Epithelial cell of proximal tubule (primary cell): ENCODE measurements around the gene SUPT4H1. TPM values are rescaled to one million over a fixed set of nuclear protein-coding genes. Genes with fewer than 3 reads are reported as not detected.

Source experiments
- DNase-seq: peaks from one replicate; pipeline ENCODE4 v3.0.0-alpha.2; 2011; ENCODE audit warnings: low read depth
- H3K4me3 ChIP-seq: 2 replicates; pipeline ENCODE4 v1.5.1; 2011; ENCODE audit warnings: low read depth, mild to moderate bottlenecking, low read length
- total RNA-seq: library from RNA; depleted of rRNA; stranded (reverse); fragments of >200 nt; gene quantifications from 2 replicates; pipeline ENCODE4 v1.2.3, GENCODE V29; 2015
- TF ChIP-seq, protein P1 (sequence below): conservative IDR thresholded peaks from 2 replicates; pipeline ENCODE4 v1.5.1; 2012; ENCODE audit warnings: low read depth, mild to moderate bottlenecking, low read length

SUPT4H1 gene
- total RNA-seq, 1 donor from 2014 or later = 47.6 TPM

DNA sequence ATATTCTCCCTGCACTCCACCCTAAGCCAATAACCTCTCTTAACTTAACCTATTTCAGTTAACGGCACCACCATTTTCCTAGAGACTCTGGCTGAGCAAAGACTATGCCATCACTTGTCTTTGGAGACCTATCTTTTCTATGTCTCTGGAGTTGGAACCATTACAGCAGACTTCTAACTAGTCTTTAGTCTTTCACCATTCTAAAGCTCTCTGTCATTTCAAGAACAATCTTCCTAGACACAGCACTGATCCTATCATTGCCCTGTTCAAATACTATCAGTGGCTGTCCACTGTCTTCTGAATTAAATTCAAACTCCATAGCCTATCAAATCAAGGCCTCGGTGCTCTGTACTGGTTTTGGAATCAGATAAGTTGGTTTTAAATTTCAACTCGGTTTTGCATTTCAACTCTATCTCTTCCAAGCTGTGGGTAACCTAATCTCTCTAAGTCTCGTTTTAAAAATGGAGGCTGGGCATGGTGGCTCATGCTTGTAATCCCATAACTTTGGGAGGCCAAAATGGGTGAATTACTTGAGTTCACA lies 33.4 kb upstream of the SUPT4H1 start:
- DNase-seq = no peak
- TF ChIP-seq, protein P1, sequence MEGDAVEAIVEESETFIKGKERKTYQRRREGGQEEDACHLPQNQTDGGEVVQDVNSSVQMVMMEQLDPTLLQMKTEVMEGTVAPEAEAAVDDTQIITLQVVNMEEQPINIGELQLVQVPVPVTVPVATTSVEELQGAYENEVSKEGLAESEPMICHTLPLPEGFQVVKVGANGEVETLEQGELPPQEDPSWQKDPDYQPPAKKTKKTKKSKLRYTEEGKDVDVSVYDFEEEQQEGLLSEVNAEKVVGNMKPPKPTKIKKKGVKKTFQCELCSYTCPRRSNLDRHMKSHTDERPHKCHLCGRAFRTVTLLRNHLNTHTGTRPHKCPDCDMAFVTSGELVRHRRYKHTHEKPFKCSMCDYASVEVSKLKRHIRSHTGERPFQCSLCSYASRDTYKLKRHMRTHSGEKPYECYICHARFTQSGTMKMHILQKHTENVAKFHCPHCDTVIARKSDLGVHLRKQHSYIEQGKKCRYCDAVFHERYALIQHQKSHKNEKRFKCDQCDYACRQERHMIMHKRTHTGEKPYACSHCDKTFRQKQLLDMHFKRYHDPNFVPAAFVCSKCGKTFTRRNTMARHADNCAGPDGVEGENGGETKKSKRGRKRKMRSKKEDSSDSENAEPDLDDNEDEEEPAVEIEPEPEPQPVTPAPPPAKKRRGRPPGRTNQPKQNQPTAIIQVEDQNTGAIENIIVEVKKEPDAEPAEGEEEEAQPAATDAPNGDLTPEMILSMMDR = no peak
- no peak overlapping the region for H3K4me3 ChIP-seq

DNA sequence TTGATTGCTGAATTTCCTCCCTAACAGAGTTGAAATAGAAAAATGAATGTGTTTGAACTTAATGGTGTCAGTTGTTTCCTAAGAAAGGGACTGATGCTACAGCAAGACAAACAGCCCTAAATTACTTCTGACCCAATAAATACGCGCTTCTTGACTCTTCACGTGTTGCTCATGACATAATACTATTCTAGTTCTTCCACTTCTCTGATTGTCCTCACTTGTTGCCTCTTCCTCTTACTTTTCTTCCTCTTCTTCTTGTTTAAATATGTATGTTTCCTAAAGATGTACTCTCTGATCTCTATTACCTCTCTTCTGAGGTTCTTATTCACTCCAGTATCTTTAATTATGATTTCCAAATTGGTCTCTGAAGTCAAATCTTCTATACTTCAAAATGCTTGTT lies 32.9 kb upstream of the SUPT4H1 start:
- H3K4me3 ChIP-seq = no peak overlapping the region
- no peak for DNase-seq
- TF ChIP-seq, protein P1 = no peak

DNA sequence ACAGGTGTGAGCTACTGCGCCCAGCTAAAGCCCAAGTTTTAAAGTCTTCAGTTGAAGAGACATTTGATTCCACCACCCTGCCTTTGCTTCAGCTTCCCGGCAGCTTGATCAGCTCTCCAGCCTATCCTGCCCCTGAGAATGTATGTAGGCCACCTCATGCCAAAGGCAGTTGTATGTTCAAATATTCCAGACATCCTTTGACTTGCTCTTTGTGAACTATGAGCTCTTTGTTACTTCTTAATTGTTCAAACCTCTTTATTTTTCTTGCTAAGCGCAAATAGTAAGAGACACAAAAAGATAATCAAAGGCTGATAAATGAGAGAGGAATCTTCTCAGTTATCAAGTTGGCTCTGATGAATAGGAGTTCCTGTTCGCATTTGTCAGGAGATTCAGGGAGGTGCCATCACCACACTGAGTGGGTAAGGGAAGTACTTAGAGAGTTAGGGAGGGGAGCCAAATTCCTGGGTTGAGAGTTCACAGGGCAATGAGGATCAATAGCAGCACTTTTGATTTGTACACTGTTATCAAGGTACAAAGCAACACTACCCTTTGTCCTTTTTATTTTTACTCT lies 32.0 kb upstream of the SUPT4H1 start:
- TF ChIP-seq, protein P1 = no peak
- no peak overlapping the region for H3K4me3 ChIP-seq
- no peak for DNase-seq

DNA sequence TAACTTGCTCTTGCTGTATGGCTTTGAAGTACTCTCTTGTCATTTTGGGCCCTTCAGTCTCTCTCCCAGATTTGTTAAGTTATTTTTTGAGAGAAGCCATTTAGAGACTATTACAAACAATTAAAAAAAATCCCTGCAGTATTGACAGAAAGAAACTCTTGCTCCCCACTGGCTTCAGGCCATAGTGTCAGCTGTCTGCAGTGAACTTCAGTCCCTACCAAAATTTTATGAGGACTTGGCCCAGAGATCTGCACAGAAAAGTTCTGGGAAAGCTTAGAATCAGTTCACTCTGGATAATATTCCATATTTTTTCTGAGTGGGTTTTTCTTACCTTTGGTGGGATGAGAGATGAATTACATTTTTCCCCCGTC lies 30.9 kb upstream of the SUPT4H1 start:
- DNase-seq = no peak
- no peak overlapping the region for H3K4me3 ChIP-seq
- TF ChIP-seq, protein P1 = no peak

DNA sequence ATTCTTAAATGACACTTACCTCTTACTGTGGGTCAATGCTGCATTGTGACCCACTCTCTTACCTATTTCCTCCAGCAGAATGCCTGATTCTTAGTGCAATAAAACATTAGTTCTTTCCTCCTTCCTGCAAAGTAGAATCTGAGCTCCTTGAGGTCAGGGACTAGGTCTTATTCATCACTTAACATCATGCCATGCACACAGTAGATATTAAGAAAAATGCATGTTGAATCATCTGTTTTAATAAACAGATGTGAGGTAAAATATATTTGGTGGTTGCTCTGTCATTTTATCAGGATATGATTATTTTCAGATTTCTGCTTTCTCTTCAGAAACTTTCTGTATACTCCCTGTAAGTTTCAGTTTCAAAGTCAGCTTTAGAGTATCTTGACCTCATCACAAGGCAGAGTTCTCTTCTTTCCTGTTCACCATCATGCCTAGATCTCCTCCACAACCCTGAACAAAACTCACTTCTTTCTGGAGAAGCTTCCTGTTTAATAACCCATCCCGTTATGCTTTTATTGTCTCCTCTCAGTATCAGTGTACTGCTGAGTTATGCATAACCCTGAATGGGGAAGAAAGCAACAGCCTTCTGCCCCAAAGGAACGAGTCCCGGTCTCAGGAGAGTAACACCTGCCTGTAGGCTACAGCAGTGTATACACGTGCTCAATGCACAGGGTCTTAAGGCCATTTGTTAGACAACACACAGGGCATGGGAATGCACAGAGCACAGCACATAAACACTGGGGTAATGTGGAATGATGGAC lies 30.3 kb upstream of the SUPT4H1 start:
- no peak overlapping the region for H3K4me3 ChIP-seq
- TF ChIP-seq, protein P1 = no peak
- DNase-seq = no peak

DNA sequence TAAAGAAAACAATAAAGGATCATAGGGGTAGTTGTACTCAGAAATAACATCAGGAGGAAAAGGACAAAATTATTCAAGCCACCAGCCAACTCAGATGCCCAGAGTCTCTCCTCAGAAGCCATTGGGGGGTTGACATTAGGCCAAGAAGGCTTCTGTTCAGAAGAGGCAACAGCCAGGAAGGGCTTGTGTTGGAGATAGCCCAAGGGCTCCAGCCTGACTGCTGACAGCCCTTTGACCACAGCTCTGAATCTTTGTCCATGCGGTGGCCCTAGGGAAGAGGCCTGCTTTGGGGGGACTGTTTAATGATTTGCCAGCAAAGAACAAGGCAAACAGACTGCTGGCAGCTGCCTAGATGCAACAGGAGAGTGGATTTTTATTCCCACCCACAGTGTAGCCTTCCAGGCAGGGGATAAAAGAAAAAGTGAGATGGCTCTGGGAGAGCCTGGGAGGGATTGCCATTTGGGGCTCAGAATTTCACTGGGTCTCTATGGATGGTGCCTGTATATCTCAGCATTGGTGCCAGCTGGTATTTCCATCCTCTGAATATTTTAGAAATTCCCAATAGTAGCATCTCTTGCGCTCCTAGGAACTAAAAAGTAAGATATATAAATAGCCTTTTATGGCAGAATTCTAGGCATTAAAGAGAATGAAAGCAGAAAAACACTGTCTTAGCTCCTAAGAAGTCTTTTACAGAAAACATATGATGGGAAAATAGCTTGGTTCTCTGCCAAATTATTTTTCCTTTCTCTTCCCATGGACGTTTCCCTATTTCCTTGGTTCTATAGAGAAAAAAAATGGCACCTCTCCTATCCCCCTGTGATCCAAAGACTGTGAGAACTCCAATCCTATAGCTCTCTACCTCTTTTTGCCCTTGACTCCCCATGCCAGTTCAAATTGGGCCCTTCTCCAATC lies 29.4 kb upstream of the SUPT4H1 start:
- TF ChIP-seq, protein P1 = no peak
- H3K4me3 ChIP-seq = no peak overlapping the region
- DNase-seq = no peak
